Measurements from ENCODE around the gene ZNF791.

- TF ChIP-seq, protein P1, sequence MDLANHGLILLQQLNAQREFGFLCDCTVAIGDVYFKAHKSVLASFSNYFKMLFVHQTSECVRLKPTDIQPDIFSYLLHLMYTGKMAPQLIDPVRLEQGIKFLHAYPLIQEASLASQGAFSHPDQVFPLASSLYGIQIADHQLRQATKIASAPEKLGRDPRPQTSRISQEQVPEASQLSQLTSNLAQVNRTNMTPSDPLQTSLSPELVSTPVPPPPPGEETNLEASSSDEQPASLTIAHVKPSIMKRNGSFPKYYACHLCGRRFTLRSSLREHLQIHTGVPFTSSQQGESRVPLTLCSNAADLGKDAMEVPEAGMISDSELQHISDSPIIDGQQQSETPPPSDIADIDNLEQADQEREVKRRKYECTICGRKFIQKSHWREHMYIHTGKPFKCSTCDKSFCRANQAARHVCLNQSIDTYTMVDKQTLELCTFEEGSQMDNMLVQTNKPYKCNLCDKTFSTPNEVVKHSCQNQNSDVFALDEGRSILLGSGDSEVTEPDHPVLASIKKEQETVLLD (CRISPR knock-in tag; IDR thresholded peaks at IDR 0.05; ENCODE audit: low read depth) = no peak
- TF ChIP-seq ZNF253 (CRISPR knock-in tag; IDR thresholded peaks at IDR 0.05; ENCODE audit: borderline replicate concordance) (no peak), ZNF3 (CRISPR knock-in tag; IDR thresholded peaks at IDR 0.05) (no peak), YY1 (IDR thresholded peaks at IDR 0.05; ENCODE audit: insufficient read depth, insufficient replicate concordance, low read depth, low read length) (no peak), NPAS2 (CRISPR knock-in tag; IDR thresholded peaks at IDR 0.05; ENCODE audit: borderline replicate concordance) (no peak), ZNF652 (CRISPR knock-in tag; IDR thresholded peaks at IDR 0.05; ENCODE audit: borderline replicate concordance, low read depth) (no peak), ZNF431 (CRISPR knock-in tag; IDR thresholded peaks at IDR 0.05; ENCODE audit: borderline replicate concordance, low read depth) (no peak), NFAT5 (CRISPR knock-in tag; IDR thresholded peaks at IDR 0.05) (no peak), RXRA (CRISPR knock-in tag; IDR thresholded peaks at IDR 0.05) (no peak), NFYB (CRISPR knock-in tag; IDR thresholded peaks at IDR 0.05) (no peak), SUZ12 (IDR thresholded peaks at IDR 0.05; ENCODE audit: low read depth, low read length) (no peak)
- TF ChIP-seq, protein P2, sequence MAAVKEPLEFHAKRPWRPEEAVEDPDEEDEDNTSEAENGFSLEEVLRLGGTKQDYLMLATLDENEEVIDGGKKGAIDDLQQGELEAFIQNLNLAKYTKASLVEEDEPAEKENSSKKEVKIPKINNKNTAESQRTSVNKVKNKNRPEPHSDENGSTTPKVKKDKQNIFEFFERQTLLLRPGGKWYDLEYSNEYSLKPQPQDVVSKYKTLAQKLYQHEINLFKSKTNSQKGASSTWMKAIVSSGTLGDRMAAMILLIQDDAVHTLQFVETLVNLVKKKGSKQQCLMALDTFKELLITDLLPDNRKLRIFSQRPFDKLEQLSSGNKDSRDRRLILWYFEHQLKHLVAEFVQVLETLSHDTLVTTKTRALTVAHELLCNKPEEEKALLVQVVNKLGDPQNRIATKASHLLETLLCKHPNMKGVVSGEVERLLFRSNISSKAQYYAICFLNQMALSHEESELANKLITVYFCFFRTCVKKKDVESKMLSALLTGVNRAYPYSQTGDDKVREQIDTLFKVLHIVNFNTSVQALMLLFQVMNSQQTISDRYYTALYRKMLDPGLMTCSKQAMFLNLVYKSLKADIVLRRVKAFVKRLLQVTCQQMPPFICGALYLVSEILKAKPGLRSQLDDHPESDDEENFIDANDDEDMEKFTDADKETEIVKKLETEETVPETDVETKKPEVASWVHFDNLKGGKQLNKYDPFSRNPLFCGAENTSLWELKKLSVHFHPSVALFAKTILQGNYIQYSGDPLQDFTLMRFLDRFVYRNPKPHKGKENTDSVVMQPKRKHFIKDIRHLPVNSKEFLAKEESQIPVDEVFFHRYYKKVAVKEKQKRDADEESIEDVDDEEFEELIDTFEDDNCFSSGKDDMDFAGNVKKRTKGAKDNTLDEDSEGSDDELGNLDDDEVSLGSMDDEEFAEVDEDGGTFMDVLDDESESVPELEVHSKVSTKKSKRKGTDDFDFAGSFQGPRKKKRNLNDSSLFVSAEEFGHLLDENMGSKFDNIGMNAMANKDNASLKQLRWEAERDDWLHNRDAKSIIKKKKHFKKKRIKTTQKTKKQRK (IDR thresholded peaks at IDR 0.05; ENCODE audit: low read length) = no peak
Measured at GRCh38 chr19:12597594-12597993, 13.1 kb upstream of the ZNF791 start.
